Measurements from ENCODE around the gene CARD9.

- no peak for TF ChIP-seq CTCF (IDR thresholded peaks at IDR 0.05)
- no peak for TF ChIP-seq POLR2A (IDR thresholded peaks at IDR 0.05)
Observed at GRCh38 chr9:136402067-136402466, 28.6 kb upstream of the CARD9 start.

All from thyroid gland (tissue), 4 donors.